ENCODE data around the gene EFCAB5.
"Not testable (repeated sequence)": the region's sequence is repeated elsewhere in the genome, so short reads cannot be mapped to it uniquely, and the experiment has no call there.

Gene EFCAB5

DNA sequence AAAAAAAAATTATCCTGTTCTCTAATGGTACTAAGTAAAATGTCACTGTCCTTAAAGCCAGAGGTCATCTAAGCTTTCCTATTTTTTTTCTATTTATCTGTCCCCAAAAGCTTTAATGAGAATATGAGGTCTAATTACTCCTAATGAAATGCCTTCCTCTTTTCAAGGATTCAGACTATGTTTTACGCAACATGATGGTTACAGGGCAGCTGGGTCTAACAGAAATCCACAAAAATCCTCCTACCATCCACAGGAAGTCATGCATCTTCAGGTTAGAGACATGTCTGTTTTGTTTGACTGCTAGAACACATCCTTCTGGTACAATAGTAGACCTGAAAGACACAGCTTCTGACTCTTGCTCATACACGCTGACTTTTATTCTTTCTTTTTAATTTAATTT lies 145.5 kb downstream of the EFCAB5 start:
- FAIRE-seq (no peak), DNase-seq (ENCODE audit: insufficient read length, low spot score) (no peak)
- no peak for TF ChIP-seq POU2F2 (IDR thresholded peaks at IDR 0.05; ENCODE audit: low read depth, low read length)
- no peak for TF ChIP-seq POLR2A (IDR thresholded peaks at IDR 0.05; ENCODE audit: low read depth, low read length)
- TF ChIP-seq POLR2AphosphoS5 (IDR thresholded peaks at IDR 0.05; ENCODE audit: low read depth, low read length), result no peak
- no peak for TF ChIP-seq TAF1 (IDR thresholded peaks at IDR 0.05; ENCODE audit: low read depth, low read length)

- DNase-seq (ENCODE audit: insufficient read length, low spot score); FAIRE-seq: not testable (repeated sequence)
These were observed 146.0 kb downstream of the EFCAB5 start for GRCh38 chr17:30087431-30087830.

DNA sequence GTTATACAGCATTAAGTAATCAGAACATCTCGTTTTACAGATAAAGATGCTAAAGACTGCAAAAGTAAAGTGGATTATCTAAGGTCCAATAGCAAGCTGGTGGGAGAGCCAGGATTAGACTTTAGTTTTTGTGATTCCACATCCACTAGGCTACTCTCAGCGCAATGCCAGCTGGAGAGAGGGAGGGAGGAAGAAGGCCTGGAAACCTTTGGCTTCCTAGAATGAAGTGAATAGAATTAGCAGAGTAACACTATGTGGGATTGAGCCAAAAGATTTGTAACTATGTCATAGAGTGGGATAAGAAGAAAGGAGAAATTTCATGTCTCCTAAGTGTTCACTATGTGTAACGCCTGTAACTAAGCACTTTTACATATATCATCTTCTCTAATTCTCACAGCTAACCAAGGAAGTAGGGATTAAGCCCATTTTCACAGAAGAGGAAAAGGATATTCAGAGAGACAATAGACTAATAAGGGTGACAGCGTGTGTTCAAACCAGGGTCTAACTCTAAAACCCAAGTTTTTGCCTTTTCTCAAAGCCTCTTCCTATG lies 149.8 kb downstream of the EFCAB5 start:
- FAIRE-seq (no peak), DNase-seq (ENCODE audit: insufficient read length, low spot score) (no peak)
- TF ChIP-seq POU2F2 (IDR thresholded peaks at IDR 0.05; ENCODE audit: low read depth, low read length), result no peak
- TF ChIP-seq POLR2A (IDR thresholded peaks at IDR 0.05; ENCODE audit: low read depth, low read length), result no peak
- TF ChIP-seq PAX5 (IDR thresholded peaks at IDR 0.05; ENCODE audit: insufficient read depth, low read length, severe bottlenecking), result no peak
- TF ChIP-seq POLR2AphosphoS5 (IDR thresholded peaks at IDR 0.05; ENCODE audit: low read depth, low read length), result no peak
- TF ChIP-seq SPI1 (IDR thresholded peaks at IDR 0.05; ENCODE audit: low read depth, low read length), result no peak
- no peak for TF ChIP-seq TAF1 (IDR thresholded peaks at IDR 0.05; ENCODE audit: low read depth, low read length)

- no peak for TF ChIP-seq PAX5 (IDR thresholded peaks at IDR 0.05; ENCODE audit: insufficient read depth, low read length, severe bottlenecking)
- no peak for TF ChIP-seq POU2F2 (IDR thresholded peaks at IDR 0.05; ENCODE audit: low read depth, low read length)
- no peak for TF ChIP-seq SPI1 (IDR thresholded peaks at IDR 0.05; ENCODE audit: low read depth, low read length)
- TF ChIP-seq TAF1 (IDR thresholded peaks at IDR 0.05; ENCODE audit: low read depth, low read length), result no peak
- no peak for TF ChIP-seq POLR2AphosphoS5 (IDR thresholded peaks at IDR 0.05; ENCODE audit: low read depth, low read length)
- TF ChIP-seq POLR2A (IDR thresholded peaks at IDR 0.05; ENCODE audit: low read depth, low read length), result no peak
- FAIRE-seq (no peak), DNase-seq (ENCODE audit: insufficient read length, low spot score) (no peak)
These were observed 150.3 kb downstream of the EFCAB5 start for GRCh38 chr17:30091771-30092170.

- no peak for TF ChIP-seq SPI1 (IDR thresholded peaks at IDR 0.05; ENCODE audit: low read depth, low read length)
- no peak for TF ChIP-seq POLR2A (IDR thresholded peaks at IDR 0.05; ENCODE audit: low read depth, low read length)
- no peak for TF ChIP-seq POLR2AphosphoS5 (IDR thresholded peaks at IDR 0.05; ENCODE audit: low read depth, low read length)
- TF ChIP-seq TAF1 (IDR thresholded peaks at IDR 0.05; ENCODE audit: low read depth, low read length), result no peak
- no peak for TF ChIP-seq PAX5 (IDR thresholded peaks at IDR 0.05; ENCODE audit: insufficient read depth, low read length, severe bottlenecking)
- no peak for TF ChIP-seq POU2F2 (IDR thresholded peaks at IDR 0.05; ENCODE audit: low read depth, low read length)
- FAIRE-seq, result no peak
- no peak for DNase-seq (ENCODE audit: insufficient read length, low spot score)
These were observed 151.5 kb downstream of the EFCAB5 start for GRCh38 chr17:30092886-30093285.

GRCh38 chr17:30093463-30094147 lies 152.2 kb downstream of the EFCAB5 start:
- peak; percentile 76 for FAIRE-seq
- TF ChIP-seq SPI1 (IDR thresholded peaks at IDR 0.05; ENCODE audit: low read depth, low read length) (no peak), PAX5 (IDR thresholded peaks at IDR 0.05; ENCODE audit: insufficient read depth, low read length, severe bottlenecking) (no peak), TAF1 (IDR thresholded peaks at IDR 0.05; ENCODE audit: low read depth, low read length) (no peak), POLR2AphosphoS5 (IDR thresholded peaks at IDR 0.05; ENCODE audit: low read depth, low read length) (no peak), POU2F2 (IDR thresholded peaks at IDR 0.05; ENCODE audit: low read depth, low read length) (no peak), POLR2A (IDR thresholded peaks at IDR 0.05; ENCODE audit: low read depth, low read length) (no peak)
- peak; percentile 51 for DNase-seq (ENCODE audit: insufficient read length, low spot score)

- FAIRE-seq (no peak), DNase-seq (ENCODE audit: insufficient read length, low spot score) (no peak)
- no peak for TF ChIP-seq SPI1 (IDR thresholded peaks at IDR 0.05; ENCODE audit: low read depth, low read length)
- no peak for TF ChIP-seq TAF1 (IDR thresholded peaks at IDR 0.05; ENCODE audit: low read depth, low read length)
- no peak for TF ChIP-seq PAX5 (IDR thresholded peaks at IDR 0.05; ENCODE audit: insufficient read depth, low read length, severe bottlenecking)
- no peak for TF ChIP-seq POU2F2 (IDR thresholded peaks at IDR 0.05; ENCODE audit: low read depth, low read length)
- no peak for TF ChIP-seq POLR2AphosphoS5 (IDR thresholded peaks at IDR 0.05; ENCODE audit: low read depth, low read length)
- TF ChIP-seq POLR2A (IDR thresholded peaks at IDR 0.05; ENCODE audit: low read depth, low read length), result no peak
These were observed 154.2 kb downstream of the EFCAB5 start for GRCh38 chr17:30095507-30096244.

DNA sequence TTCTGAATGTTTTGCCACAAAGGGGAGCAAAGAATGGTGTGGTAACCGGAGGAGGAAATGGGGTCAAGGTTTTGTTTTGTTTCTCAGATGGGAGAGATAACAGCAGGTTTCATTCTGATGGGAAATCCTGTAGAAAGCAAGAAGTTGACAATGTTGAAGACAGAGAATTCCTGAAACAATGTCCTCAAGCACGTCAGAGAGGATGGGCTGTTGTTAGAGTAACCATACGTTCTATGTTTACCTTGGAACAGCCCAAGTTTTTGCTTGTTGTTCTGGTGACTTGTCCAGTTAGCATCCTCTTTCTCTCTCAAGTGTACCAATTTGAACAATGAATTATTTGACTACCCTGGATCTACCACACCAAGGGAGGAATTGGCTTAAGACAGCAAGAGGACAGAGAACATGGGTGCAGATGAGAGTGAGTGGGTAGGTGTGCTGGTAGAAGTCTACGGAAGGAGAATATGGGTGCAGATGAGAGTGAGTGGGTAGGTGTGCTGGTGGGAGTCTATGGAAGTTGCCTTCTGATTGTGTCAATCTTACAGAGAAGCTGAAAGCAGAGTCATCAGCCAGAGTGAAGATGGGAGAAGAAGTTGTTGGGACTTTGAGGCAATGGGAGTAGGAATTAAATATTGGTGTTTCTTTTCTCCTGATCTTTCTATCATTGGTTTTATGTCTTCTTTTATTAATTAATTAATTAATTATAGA lies 160.4 kb downstream of the EFCAB5 start:
- FAIRE-seq, result no peak
- TF ChIP-seq TAF1 (IDR thresholded peaks at IDR 0.05; ENCODE audit: low read depth, low read length) (no peak), POLR2A (IDR thresholded peaks at IDR 0.05; ENCODE audit: low read depth, low read length) (no peak), POU2F2 (IDR thresholded peaks at IDR 0.05; ENCODE audit: low read depth, low read length) (no peak), SPI1 (IDR thresholded peaks at IDR 0.05; ENCODE audit: low read depth, low read length) (no peak), PAX5 (IDR thresholded peaks at IDR 0.05; ENCODE audit: insufficient read depth, low read length, severe bottlenecking) (no peak)
- DNase-seq (ENCODE audit: insufficient read length, low spot score), result no peak

DNA sequence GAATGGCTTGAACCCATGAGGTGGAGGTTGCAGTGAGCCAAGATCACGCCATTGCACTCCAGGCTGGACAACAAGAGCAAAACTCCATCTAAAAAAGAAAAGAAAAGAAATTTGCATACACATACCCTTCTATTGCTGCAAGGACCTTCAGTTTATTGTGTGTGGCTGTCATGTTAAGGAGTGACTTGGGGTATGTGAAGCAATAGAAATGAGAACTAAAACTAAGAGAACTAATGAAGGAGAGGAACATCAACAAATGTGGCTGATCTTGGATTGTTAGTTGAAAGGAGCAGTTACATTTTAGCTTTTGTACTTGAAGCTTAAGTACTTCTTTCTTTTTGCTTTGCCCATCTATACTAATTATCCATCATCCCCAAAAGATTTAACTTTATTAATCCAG lies 162.5 kb downstream of the EFCAB5 start:
- TF ChIP-seq POLR2A (IDR thresholded peaks at IDR 0.05; ENCODE audit: low read depth, low read length) (no peak), TAF1 (IDR thresholded peaks at IDR 0.05; ENCODE audit: low read depth, low read length) (no peak), POLR2AphosphoS5 (IDR thresholded peaks at IDR 0.05; ENCODE audit: low read depth, low read length) (no peak), PAX5 (IDR thresholded peaks at IDR 0.05; ENCODE audit: insufficient read depth, low read length, severe bottlenecking) (no peak), SPI1 (IDR thresholded peaks at IDR 0.05; ENCODE audit: low read depth, low read length) (no peak), POU2F2 (IDR thresholded peaks at IDR 0.05; ENCODE audit: low read depth, low read length) (no peak)
- no peak for FAIRE-seq

More for the DNA sequence above, 162.5 kb downstream of the EFCAB5 start:
- no peak for DNase-seq (ENCODE audit: insufficient read length, low spot score)

Measured in GM12891 (cell line).